WTC11 (cell line): ENCODE measurements around the gene PXT1.

Experiments
- CTCF ChIP-seq: fragments of 200-600 bp; IDR thresholded peaks from 2 replicates; pipeline ENCODE4 v1.8.0; 2022; ENCODE audit warnings: antibody characterized with exemption
- USF2 ChIP-seq: sonication (generic); formaldehyde crosslinking; IDR thresholded peaks from 2 replicates; pipeline ENCODE4 v1.8.1; 2023; ENCODE audit warnings: mild to moderate bottlenecking, missing genetic modification reagents, moderate library complexity

DNA sequence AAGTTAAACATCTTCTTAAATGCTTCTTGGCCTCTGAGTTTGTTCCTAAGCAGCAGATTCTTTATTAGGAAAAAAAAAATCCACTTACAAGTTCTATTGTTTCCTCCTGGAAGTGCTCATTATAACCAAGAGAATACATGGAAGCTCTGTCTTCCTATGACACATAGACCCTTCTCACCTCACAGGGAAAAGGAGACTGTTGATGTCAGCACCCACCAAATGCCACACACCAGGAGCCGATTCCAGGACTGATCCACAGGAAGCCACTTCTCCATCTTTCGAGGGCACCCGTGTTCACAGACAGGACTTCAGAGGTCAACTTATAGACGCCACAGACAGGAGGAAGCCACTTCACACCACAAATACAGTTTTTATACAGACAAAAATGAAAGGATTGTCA, 92.6 kb downstream of the PXT1 start:
- TF ChIP-seq CTCF (no peak), USF2 (CRISPR knock-in tag) (no peak)
